Smooth muscle cell (in vitro differentiated cells): ENCODE results near the gene GPR39. TPM values are rescaled to one million over a fixed set of nuclear protein-coding genes. Genes with fewer than 3 reads are reported as not detected.
A peak's percentile ranks its signal among the peaks of the same experiment; 100 is the strongest.

ENCODE experiments used
- DNase-seq: peaks from one replicate; lab custom pipeline; 2025; ENCODE audit not compliant: unreplicated experiment; lab: John Stamatoyannopoulos, UW
- H2AFZ ChIP-seq: fragments of 200-600 bp; sonication (generic); 2 replicates; pipeline ENCODE4 v1.6.0; 2016; ENCODE audit warnings: antibody characterized with exemption, low read depth, mild to moderate bottlenecking
- H3F3A ChIP-seq: fragments of 200-600 bp; sonication (generic); 2 replicates; pipeline ENCODE4 v1.6.0; 2017; ENCODE audit warnings: antibody characterized with exemption, low read depth
- H3K27ac ChIP-seq: fragments of 200-600 bp; sonication (generic); 2 replicates; pipeline ENCODE4 v1.5.1; 2016; ENCODE audit warnings: low read depth, mild to moderate bottlenecking
- H3K27me3 ChIP-seq: fragments of 200-600 bp; sonication (generic); 2 replicates; pipeline ENCODE4 v1.6.1; 2016; ENCODE audit warnings: low read depth, mild to moderate bottlenecking
- H3K36me3 ChIP-seq: fragments of 200-600 bp; sonication (generic); 2 replicates; pipeline ENCODE4 v1.5.1; 2016; ENCODE audit warnings: low read depth
- H3K4me1 ChIP-seq: fragments of 200-600 bp; sonication (generic); 2 replicates; pipeline ENCODE4 v1.5.1; 2016; ENCODE audit warnings: low read depth
- H3K4me2 ChIP-seq: fragments of 200-600 bp; sonication (generic); 2 replicates; pipeline ENCODE4 v1.6.0; 2016; ENCODE audit warnings: mild to moderate bottlenecking
- H3K4me3 ChIP-seq: fragments of 200-600 bp; sonication (generic); 2 replicates; pipeline ENCODE4 v1.5.1; 2016; ENCODE audit warnings: mild to moderate bottlenecking
- H3K79me2 ChIP-seq: fragments of 200-600 bp; sonication (generic); 2 replicates; pipeline ENCODE4 v1.6.0; 2016; ENCODE audit warnings: low read depth, mild to moderate bottlenecking
- H3K9ac ChIP-seq: fragments of 200-600 bp; sonication (generic); 2 replicates; pipeline ENCODE4 v1.6.0; 2016; ENCODE audit warnings: low read depth
- H3K9me3 ChIP-seq: fragments of 200-600 bp; sonication (generic); replicated peaks from 2 replicates; pipeline ENCODE4 v1.5.1; 2016; ENCODE audit warnings: low read depth
- H4K20me1 ChIP-seq: fragments of 200-600 bp; sonication (generic); 2 replicates; pipeline ENCODE4 v1.6.0; 2016; ENCODE audit warnings: low read depth
- CTCF ChIP-seq: fragments of 200-600 bp; sonication (generic); IDR thresholded peaks from 2 replicates; pipeline ENCODE4 v1.5.1; 2017; ENCODE audit warnings: borderline replicate concordance, mild to moderate bottlenecking, antibody characterized with exemption; ENCODE audit not compliant: insufficient read depth, poor library complexity, severe bottlenecking
- WGBS: methylation state at CpG from one replicate; pipeline ENCODE4 v1.1.7; 2016; ENCODE audit warnings: low lambda C conversion rate; 5-methylcytosine and 5-hydroxymethylcytosine counted together
- polyA plus RNA-seq: library from polyadenylated mRNA; unstranded; fragments of >200 nt; fragmentation: Nextera tagmentation; extraction: Ambion mirVana; gene quantifications from 2 replicates; pipeline ENCODE4 v1.2.1, GENCODE V29; 2016
- total RNA-seq: library from RNA; depleted of rRNA; stranded (reverse); fragments of >200 nt; gene quantifications from 2 replicates; pipeline ENCODE4 v1.2.3, GENCODE V29; 2014

GPR39 gene
- total and polyA plus RNA-seq, 2 experiments from 2014 or later, result 0.87 to 1.4 TPM

DNA sequence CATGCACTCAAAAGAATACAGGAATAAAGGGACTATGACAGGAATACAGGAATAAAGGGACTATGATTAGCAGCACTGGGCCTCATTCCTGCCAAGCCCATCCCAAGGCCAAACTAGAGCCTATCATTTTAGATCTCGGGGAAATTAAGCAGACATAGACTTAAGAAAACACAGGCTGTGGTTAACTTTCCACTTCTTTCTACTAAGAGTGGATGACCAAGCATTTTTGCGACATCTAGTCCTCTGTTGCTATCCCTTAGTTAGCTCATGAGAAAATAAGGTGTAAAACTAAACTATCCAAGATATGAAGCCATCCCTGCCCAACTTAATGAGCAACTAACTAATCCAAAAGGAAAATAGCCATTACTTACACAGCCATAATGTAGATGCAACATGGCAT is 247.5 kb downstream of the GPR39 start:
- H3K9me3 ChIP-seq, result no peaks in the 10 kb centered on the region
- no peaks in the 10 kb centered on the region for H4K20me1 ChIP-seq
- H3K36me3 ChIP-seq, result no peaks in the 10 kb centered on the region
- no peak overlapping the region for H2AFZ ChIP-seq
- no peak overlapping the region for H3K27ac ChIP-seq
- no peak for TF ChIP-seq CTCF
- no peaks in the 10 kb centered on the region for H3F3A ChIP-seq
- H3K4me2 ChIP-seq, result no peak overlapping the region
- H3K27me3 ChIP-seq, result peaks cover 27% of the 10 kb centered on the region
- WGBS, result 52% methylated on average over 2 of the region's 2 CpGs
- no peak overlapping the region for H3K4me3 ChIP-seq
- H3K9ac ChIP-seq, result no peak overlapping the region
- peaks cover 12% of the 10 kb centered on the region for H3K4me1 ChIP-seq
- no peak for DNase-seq
- H3K79me2 ChIP-seq, result no peaks in the 10 kb centered on the region

- Histone ChIP-seq H2AFZ (no peak overlapping the region), H3K4me3 (no peak overlapping the region), H3K4me2 (no peak overlapping the region), H3K27me3 (peaks cover 42% of the 10 kb centered on the region), H3K9ac (no peak overlapping the region), H3K9me3 (no peaks in the 10 kb centered on the region), H3K27ac (no peak overlapping the region), H3K4me1 (peaks cover 13% of the 10 kb centered on the region), H3K36me3 (no peaks in the 10 kb centered on the region), H3F3A (no peaks in the 10 kb centered on the region), H3K79me2 (no peaks in the 10 kb centered on the region), H4K20me1 (no peaks in the 10 kb centered on the region)
- no peak for DNase-seq
- 95% methylated on average over 4 of the region's 4 CpGs for WGBS
- no peak for TF ChIP-seq CTCF
These were observed 249.0 kb downstream of the GPR39 start for GRCh38 chr2:132665401-132666140.

- Histone ChIP-seq H3F3A (no peaks in the 10 kb centered on the region), H3K4me1 (peaks cover 19% of the 10 kb centered on the region), H3K4me3 (no peak overlapping the region), H3K27me3 (peaks cover 57% of the 10 kb centered on the region), H3K36me3 (no peaks in the 10 kb centered on the region), H3K9ac (no peak overlapping the region), H3K4me2 (no peak overlapping the region), H3K27ac (no peak overlapping the region), H4K20me1 (no peaks in the 10 kb centered on the region), H3K9me3 (no peaks in the 10 kb centered on the region), H2AFZ (no peak overlapping the region), H3K79me2 (no peaks in the 10 kb centered on the region)
- no peak for TF ChIP-seq CTCF
- no peak for DNase-seq
- WGBS, result 59% methylated on average over 1 of the region's 1 CpG
These were observed 251.1 kb downstream of the GPR39 start for GRCh38 chr2:132667706-132668105.

GRCh38 chr2:132668189-132668823 is 251.7 kb downstream of the GPR39 start:
- no peak for DNase-seq
- peaks cover 57% of the 10 kb centered on the region for H3K27me3 ChIP-seq
- H2AFZ ChIP-seq, result no peak overlapping the region
- no peaks in the 10 kb centered on the region for H3K9me3 ChIP-seq
- no peaks in the 10 kb centered on the region for H3K79me2 ChIP-seq
- H3K9ac ChIP-seq, result no peak overlapping the region
- H3K27ac ChIP-seq, result no peak overlapping the region
- H3K36me3 ChIP-seq, result no peaks in the 10 kb centered on the region
- TF ChIP-seq CTCF, result peak; percentile 18
- peaks cover 19% of the 10 kb centered on the region for H3K4me1 ChIP-seq
- H4K20me1 ChIP-seq, result no peaks in the 10 kb centered on the region
- peak overlapping the region; percentile 97 for H3K4me2 ChIP-seq
- H3F3A ChIP-seq, result no peaks in the 10 kb centered on the region
- peak overlapping the region; percentile 54 for H3K4me3 ChIP-seq
- 6% methylated on average over 22 of the region's 25 CpGs for WGBS
